Fibroblast of skin of back (primary cell): Measurements from ENCODE around the gene CFAP251.

ENCODE experiments used
- DNase-seq: peaks from one replicate; pipeline ENCODE4 v3.0.0-alpha.2; 2013

CFAP251 gene

DNA sequence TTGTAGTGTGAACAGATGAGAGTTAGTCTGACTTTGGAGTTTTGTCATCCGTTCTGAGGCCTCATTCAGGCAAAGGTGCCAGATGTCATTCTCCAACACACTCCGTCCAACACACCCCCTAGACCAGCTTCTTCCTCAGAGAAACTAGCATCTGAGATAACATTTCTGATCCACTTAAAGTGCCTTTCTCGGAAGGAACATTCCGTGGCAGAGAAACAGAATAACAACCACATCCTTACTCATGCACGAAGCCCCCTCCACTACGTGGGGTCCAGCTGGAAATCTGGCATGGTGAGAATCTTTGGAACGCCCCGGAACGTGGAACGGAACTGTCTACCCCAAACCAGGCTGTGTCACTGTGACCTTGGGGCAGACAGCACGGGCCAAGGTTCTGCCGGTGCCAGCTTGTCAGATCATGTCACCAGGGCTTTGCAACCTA, 86.3 kb downstream of the CFAP251 start:
- peak; percentile 63 for DNase-seq

DNA sequence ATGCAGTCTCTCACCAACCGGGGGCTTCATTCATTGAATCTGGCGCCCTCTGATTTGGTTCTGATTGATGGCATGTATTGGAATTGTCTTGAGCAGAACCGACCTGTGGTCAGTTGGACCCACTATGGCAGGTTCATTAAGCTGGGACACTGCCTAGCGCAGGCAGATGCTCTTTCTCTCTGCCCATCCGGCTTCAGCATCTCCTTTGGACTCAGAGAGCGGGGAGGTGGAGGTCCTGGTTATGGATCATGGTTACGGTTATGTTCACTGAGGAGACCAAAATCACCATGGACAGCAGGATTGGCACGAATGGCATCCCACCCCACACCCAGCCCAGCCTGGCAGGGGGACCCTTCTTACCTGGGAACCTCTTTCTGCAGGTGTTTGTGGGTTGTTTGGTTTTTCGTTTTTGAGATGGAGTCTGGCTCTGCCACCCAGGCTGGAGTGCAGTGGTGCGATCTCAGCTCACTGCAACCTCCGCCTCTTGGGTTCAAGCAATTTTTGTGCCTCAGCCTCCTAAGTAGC, 86.9 kb downstream of the CFAP251 start:
- no peak for DNase-seq

DNA sequence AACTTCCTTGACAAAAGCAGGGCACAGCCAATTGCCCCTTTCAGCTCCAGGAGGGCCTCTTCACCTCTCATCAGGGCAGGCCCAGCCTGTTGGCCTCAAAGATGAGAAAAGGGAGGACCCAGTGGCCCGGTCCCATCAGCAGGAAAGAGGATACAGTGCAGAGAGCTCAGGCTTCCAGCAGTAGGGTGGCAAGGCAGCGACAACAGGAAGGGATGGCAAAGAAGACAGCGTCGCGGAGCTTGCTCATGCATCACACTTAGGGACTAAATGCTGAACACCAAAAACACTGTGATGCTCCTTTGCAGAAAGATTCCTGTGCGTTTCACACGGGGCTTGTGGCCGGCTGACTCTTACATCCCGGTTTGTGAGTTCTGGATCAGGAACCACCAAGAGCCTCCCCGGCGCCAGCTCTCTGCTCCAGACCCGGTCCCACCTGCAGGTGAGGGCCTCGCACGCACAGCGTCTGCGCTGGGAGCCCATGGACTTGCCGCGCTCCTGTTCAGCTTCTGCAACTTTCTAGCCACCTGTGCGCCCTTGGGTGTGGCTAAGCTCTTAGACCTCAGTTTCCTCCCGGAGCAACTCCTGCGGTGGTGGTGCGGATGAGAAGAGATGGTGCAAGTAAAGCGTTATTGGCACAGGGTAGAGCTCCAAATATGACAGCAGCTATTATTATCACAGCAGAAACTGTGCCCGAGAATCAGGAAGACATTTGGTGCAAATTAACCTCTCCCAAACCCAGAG, 88.0 kb downstream of the CFAP251 start:
- DNase-seq, result no peak

DNA sequence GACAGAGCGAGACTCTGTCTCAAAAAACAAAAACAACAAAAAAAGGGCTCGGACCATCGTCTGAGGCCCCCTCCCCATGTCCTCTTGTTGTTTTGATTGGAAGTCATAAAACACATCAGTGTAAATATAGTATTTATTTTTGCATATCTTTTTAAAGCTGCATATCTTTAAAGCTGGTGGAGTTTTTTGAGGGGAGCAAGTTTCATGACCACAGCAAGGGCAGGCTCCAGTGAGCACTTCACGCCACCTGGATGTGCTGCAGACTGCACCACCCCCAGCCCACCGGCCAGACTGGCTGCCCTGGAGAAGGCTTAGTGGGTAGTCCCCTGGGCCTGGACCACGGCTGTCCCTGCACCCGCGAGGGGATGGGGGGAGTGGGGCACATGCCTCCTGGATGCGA, 91.3 kb downstream of the CFAP251 start:
- no peak for DNase-seq

DNA sequence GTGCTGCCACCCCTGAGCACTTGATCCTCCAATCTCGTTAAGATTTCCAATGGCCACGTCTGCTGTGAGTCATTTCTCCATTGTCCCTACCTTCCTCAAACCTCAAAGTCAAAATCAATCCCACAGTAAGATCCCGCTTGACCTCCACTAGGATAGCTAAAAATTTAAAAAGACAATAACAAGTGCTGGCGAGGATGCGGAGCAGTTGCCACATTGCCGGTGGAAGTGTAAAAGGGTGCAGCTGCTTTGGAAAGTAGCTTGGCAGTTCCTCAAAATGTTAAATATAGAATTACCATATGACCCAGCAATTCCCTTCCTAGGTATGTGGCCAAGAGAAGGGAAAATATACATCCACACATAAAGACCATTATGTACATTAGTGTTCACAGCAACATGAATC, 93.8 kb downstream of the CFAP251 start:
- DNase-seq, result no peak

DNA sequence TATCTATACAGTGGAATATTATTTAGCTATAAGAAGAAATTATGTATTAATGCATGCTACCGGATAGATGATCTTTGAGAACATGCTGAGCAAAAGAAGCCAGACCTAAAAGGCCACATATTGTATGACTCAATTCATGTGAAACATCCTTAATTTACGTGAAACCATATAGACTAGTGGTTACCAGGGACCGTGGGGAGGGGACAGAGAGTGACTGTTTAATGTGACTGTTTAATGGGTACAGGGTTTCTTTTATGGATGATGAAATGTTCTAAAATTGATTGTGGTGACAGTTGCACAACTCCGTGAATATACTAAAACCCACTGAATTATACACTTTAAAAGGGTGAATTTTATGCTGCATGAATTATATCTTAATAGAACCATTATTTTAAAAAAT, 94.7 kb downstream of the CFAP251 start:
- DNase-seq, result no peak

DNA sequence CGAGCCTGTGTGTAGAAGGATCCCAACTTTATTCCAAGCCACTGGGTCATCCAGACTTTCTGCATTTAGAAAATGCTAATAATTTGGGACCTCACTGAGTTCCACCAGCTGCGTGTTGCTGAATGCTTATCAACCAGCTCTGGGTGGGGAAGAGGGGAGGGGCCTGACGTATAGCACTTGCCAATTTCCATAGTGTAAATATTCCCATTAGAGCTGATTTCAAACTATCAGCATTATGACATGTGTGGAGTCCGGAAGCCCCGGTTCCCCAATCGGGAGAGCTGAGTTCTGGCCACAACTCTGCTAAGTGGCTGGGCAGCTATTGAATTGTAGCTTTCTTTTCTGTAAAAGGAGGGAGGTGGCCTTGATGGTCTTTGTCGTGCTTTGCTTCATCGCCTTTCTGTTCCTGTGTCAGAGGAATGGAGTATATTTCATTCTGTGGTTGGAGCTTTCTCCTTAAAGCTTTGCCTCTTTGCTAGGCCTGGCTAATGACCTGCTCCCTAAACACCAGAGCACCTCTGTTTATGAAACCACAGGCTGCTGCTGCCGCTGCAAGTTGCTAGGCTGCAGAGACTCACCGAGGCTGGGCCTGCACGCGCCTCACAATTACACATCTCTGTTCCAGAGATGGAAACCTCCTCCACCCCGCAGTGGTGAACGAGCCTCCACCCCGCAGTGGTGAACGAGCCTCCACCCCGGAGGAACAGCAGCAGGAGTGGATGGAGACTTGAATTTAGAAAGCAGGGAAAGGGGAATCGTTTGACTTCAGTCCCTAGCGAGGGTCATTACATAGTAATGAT, 95.6 kb downstream of the CFAP251 start:
- no peak for DNase-seq

DNA sequence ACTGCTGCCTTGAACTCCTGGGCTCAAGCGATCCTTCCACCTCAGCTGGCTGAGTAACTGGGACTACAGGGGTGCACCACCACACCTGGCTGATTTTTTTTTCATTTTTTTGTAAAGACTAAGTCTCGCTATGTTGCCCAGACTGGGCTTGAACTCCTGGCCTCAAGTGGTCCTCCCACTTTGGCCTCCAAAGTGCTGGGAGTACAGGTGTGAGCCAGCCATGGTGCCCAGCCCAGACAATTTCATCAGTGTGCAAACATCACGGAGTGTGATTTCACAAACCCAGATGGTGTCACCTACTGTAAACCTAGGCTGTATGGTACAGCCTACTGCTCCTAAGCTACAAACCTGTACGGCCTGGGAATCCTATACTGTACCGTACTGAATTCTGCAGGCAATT, 96.4 kb downstream of the CFAP251 start:
- no peak for DNase-seq

DNA sequence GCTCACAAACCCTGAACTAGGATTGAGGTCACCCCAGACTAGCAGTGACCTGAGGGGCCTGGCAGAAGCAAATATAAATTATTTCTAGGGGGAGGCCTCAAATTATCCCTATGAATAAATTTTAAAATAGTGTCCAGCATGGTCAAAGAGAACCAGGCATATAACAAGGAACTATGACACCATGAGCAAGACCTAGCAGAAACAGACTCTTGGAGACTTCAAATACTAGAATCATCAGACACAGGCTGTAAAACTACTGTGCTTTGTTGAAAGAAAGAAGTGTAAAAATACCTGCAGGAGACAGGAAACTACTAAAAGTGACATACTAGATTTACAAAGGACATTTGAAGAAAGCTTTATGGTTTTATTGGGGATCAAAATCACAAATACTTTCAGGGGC, 100.1 kb downstream of the CFAP251 start:
- no peak for DNase-seq

DNA sequence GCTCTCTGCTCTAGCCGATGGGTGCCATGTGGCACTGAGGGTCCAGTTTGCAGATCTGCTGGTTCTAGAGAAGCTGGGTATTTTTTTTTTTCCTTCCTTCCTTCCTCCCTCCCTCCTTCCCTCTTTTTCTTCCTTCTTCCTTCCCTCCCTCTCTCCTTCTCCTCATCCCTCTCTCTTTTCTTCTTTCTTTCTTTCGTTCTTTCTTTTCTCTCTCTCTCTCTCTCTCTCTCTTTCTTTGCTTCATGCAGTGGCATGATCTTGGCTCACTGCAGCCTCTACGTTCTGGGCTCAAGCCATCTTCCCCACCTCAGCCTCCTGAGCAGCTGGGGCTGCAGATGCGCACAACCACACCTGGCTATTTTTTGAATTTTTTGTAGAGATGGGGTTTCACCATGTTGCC, 100.5 kb downstream of the CFAP251 start:
- no peak for DNase-seq

DNA sequence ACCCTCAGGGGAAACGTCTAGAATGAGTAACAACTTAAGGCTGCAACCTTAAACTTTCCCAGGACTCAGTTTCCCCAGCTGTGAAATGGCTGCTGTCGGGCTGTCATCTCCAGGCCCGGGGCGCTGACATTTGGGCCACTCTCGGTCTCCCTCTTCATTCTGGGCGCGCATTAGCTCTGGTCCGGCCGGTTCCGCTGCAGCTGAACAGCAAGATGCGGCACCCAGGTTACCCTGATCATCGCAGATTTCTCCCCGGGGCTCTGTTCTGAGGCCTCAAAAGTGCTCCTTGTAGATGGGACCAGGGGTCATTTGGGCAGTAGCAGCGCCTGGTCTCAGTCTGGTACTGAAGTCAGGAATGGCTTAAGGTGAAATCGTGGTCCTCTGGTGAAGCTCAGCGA, 102.4 kb downstream of the CFAP251 start:
- DNase-seq, result no peak

DNA sequence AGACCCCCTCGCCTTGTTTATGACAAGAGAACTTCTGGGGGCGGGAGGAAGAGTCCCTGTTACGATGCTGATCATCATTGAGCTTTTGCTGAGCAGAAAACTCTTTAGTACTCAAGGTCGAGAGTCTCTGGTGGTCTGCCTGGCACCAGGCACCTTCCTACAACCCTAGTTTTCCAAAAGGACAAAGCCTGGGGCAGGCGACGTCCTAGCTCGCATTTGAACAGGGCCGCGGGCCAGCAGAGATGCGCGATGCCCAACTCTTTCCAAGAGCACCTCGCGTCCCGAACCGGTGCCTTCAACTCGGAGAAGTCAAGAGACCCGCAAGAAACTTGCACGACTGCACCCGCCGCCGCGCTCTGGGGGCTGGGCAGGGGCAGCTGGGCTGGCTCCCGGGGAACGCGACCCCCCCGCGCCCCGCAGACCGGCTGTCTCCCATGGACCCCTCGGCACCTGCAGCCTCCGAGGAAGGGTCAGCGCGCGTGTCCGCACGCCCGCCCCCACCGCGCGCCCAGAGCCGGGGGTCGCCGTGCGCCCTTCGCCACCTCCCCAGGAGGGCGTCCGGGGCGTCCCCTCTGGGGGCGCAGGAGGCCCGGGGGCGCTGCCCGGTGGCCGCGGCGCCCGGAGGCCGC, 102.9 kb downstream of the CFAP251 start:
- peak; percentile 23 for DNase-seq

DNA sequence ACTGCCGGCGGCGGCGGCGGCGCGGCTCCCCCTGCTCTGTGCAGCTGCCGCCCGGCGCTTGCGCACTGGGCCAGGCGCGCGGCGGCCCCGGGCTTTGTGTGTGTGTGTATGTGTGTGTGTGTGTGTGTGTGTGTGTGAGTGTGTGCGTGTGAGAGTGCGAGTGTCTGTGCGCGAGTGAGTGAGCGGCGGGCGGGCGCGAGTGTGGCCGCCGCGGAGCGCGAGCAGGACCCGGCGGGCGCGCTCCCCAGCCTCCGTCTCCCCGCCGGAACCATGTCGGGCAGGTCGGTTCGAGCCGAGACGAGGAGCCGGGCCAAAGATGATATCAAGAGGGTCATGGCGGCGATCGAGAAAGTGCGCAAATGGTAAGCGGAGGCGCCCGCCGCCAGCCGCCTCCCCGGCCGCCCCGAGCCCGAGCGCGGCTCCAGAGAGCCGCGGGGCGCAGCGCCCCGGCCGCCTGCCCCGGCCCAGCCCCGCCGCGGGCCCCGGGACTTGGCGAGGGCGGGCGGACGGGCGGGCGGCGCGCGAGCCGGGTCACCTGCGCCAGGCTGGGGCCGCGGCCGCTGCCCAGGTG, 103.5 kb downstream of the CFAP251 start, which contains the start of gene BCL7A:
BCL7A (plus strand) TSS at position 63 of the 571 bp plus-strand sequence; CDS start at position 271, 208 bp downstream.
- peak; percentile 80 for DNase-seq

DNA sequence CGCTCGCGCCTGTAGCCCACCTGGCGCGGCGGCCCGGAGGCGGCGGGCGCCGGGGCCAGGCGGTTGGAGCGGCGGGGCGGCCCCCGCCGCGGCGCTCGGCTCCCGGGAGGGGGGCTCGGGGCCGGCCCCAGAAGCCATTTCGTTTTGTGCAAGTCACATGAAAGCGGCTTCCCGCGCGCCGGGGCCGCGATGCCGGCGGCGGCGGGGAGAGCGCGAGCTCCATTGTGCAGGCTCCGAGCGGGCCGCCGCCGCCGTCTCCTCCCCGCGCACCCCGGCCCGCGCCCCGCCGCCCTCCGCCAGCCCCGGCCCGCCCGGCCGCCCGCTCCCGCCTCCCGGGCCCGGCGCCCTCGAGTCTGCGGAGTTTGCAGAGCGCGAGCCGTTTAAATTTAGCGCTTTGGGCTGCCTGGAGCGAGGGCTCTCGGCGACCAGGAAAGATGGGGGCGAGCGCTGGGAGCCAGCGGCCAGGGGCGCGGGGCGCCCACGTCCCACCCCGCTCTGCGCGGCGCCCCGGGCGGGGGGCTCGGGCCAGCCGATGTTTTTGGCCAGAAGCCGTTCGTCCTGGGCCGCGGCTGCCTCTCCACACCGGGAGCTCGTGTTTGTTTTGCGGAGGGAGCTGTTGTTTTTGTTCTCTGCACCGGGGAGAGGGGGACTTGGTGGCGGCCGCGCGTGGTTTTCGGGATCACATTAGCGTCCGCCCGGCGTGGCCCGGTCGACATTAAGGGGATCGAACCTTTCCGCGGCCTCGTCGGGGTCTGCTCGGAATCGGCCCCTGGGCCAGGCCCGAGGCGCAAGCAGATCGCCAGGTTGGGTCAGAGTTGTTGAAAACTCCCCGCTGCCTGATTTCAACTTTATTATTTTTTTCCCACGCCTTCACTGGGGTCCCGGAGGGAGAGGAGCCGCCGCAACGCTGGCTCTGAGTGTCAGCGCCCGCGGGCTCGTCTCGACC, 104.3 kb downstream of the CFAP251 start:
- peak; percentile 32 for DNase-seq

DNA sequence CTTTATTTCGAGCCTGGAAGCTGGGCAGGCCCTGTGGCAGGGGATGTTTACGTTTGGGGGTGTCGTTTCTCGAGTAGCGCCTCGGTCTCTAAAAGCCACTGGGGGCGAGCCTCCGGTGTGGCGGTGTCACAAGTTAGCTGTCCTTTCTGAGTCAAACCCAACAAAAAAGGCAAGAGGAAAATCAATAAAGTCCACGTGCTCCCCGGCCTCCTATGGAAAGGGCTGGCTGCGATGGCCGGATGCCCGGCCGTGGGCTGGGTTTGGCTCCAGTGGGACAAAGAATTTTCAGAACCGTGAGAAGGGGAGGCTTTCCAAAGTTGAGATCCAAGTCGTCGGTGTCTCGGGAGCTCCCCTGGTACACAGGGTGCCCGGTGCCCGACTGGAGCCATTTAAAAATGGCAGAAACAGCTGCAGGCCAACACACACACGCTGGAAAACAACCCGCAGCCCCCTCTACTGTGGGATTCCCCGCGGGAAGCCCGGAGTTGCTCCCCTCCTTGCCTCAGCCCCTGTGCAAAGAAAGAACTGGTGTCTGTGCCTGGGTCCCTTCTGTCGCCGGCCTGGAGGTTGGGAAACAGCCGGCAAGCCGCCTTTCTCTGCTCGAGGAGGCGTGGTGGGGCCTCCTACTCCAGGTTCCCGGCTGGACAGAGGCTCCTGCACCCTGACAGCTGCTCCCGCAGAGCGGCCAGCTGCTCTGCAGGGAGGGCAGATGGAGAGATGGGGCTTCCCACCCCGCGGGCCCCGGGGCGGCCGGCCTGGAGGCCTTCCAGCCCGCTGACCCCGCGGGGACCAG, 105.1 kb downstream of the CFAP251 start:
- peak; percentile 70 for DNase-seq

DNA sequence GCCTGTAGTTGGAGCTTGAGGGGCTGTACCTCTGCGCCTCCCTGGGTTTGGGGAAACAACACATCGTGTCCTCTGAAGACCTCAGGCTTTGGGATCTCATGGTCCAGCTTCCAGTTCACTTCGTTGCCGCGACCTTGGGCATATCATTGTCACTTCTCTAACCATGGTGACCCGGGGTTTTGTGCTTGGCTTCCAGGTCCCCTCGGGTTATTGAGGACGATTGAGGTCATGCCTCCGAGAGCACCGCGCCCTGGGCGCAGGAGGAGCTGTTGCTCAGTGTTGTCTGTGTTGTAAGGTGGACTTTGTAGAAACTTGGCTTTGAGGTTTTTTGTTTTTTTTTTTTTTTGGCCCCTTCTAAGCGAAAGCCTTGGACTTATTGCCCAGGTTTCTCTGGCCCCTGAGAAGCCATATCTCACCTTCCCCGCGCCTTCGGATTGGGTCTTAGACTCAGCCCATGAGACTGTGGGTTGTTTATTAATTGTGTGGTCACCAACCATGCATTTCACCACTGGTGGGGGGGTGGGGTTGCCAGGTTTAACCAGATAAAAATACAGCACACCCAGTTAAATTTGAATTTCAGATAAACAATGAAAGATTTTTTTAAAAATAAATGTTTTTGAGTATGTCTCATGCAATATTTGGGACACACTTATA, 105.9 kb downstream of the CFAP251 start:
- no peak for DNase-seq

DNA sequence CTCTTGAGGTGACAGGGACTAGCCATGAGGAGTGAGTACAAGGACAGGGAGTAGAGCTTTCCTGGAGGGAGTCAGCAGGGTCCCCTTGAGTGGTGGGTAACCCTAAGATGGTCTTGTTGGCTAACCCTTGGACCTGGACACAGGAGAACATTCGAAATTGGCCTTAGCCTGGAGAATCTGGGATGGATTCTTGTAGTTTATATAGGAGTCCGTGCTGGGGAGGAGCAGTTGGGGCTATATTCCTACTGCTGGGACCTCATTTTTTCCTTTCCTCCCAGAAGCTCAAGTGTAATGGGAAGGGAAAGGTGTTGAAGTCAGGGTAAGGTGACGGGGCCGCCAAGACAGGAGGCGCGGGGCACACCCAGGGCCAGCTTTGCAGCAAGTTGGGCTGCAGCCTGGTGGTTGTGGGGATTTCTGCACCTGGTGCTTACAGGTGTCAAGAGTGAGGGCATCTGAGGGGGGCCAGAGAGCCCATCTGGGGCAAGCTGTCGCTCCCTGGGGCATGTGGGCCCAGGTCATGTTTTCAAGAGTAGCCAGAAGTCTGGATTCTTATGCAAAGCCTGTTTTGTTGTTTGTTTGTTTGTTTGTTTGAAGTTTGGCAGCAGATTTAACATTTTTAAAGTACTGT, 108.4 kb downstream of the CFAP251 start:
- no peak for DNase-seq

DNA sequence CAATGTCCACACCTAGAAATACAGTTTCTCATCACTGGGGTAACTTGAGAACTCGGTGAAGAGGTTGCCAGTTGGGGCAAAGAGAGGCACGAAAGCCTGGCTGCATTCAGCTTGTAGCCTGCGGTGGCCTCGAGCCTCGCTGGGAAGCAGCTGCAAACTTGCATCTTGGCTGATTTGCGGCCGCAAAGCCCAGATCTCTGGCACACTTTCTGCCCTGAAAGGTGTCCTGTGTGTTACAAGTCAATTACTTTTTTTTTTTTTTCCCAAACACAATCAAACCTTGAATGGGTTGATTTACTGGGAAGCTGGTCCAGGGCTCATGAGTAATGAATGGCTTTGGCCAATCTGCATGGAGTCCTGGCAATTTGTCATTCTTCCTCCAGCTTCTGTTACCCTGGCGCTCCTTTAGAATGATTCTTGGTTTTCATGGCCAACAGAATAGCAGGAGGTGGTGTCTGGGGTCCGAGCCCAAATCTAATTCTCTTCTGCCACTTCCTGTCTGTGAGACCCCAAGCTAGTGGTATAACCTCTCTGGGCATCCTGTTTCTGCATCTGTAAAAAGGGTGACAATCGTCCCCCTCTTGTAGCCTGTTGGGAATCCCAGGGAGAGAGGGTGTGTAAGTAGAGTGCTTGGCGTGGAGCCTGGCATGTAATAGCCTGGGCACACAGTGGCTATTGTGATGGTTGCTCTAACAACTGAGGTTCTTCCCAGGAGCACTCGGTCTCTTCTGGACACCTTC, 109.9 kb downstream of the CFAP251 start:
- no peak for DNase-seq
